Activated CD8-positive, alpha-beta memory T cell treated with anti-CD3 and anti-CD28 coated beads for 4 hours (primary cell): ENCODE data around the gene PTGES3L.
"Not testable (repeated sequence)": the region's sequence is repeated elsewhere in the genome, so short reads cannot be mapped to it uniquely, and the experiment has no call there.

Experiments used
- DNase-seq, 2 donors: peaks; one replicate each; pipeline ENCODE4 v3.0.0-alpha.2; 2020; ENCODE audit warnings: low read depth in 2 of 2

The PTGES3L gene

DNA sequence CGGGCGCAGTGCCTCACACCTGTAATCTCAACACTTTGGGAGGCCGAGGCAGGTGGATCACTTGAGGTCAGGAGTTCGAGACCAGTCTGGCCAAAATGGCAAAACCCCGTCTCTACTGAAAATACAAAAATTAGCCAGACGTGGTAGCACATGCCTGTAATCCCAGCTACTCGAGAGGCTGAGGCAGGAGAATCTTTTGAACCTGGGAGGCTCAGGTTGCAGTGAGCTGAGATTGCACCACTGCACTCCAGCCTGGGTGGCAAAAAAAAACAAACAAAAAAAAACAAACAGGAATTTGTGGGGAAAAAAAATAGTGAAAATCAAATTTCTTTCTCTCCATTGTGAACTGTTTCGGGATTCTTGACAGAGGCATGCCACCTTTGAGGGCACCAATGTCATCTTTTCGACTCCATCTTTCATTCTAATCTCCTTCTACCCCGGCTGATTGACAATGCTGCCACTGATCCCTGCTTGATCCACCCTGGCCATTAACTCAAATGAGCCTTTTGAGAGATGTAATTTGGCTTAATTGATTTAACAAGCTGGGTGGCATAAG, 60.3 kb downstream of the PTGES3L start:
- not testable (repeated sequence) for DNase-seq

DNA sequence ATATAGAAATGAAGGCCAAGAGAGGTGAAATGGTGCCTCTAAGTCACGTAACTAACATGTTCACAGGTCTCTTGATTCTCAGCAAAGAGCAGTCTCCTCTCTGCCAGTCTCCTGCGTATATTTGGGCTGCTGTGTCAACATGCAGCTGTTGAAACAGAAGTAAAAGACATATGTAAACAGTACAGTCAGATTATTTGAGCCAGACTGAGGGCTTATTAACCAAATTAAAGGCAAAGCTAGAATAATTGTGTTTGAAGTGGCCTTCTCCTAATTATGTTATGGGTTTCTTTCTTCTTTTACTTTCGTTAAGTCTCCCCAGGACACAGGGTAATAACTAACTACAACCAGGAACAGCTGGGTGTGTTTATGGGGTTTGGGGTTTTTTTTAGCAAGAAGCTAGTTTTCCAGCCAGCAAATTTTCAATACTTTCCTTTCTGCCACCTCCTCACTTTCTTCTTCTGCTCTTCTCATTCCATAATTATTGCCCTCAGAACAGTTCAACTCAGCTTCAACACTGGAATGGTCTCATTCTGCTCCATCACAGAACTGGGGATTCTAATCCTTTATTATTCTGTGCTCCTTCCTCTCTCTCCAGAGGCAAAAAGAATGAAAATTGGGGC, 60.9 kb downstream of the PTGES3L start:
- DNase-seq = no peak
